GM23338 (cell line): ENCODE measurements around the gene GNGT1. TPM values are rescaled to one million over a fixed set of nuclear protein-coding genes. Genes with fewer than 3 reads are reported as not detected.

Experiments used
- ATAC-seq: fragments of 200-7000 bp; cut with Tn5 transposase; 3 replicates; pipeline ENCODE4 v1.9.1; 2020
- DNase-seq: peaks from one replicate; pipeline ENCODE4 v3.0.0-alpha.2; 2015; ENCODE audit warnings: low spot score
- H2AFZ ChIP-seq: fragments of 200-600 bp; sonication (generic); 2 replicates; pipeline ENCODE4 v1.8.0; 2016; ENCODE audit warnings: antibody characterized with exemption, mild to moderate bottlenecking, moderate library complexity
- H3F3A ChIP-seq: fragments of 200-600 bp; sonication (generic); replicated peaks from 2 replicates; pipeline ENCODE4 v1.8.0; 2017; ENCODE audit warnings: antibody characterized with exemption, mixed run types, low read depth
- H3K27ac ChIP-seq: fragments of 200-600 bp; sonication (generic); 2 replicates; pipeline ENCODE4 v1.6.1; 2016; ENCODE audit warnings: low read depth
- H3K27me3 ChIP-seq: fragments of 200-600 bp; sonication (generic); 2 replicates; pipeline ENCODE4 v1.8.0; 2016; ENCODE audit warnings: mild to moderate bottlenecking, mixed run types, moderate library complexity; ENCODE audit not compliant: insufficient read depth
- H3K36me3 ChIP-seq: fragments of 200-600 bp; sonication (generic); 2 replicates; pipeline ENCODE4 v1.8.0; 2016; ENCODE audit warnings: mild to moderate bottlenecking; ENCODE audit not compliant: insufficient read depth
- H3K4me1 ChIP-seq: fragments of 200-600 bp; sonication (generic); 2 replicates; pipeline ENCODE4 v1.8.0; 2016; ENCODE audit warnings: mild to moderate bottlenecking, moderate library complexity; ENCODE audit not compliant: insufficient read depth
- H3K4me2 ChIP-seq: fragments of 200-600 bp; sonication (generic); 2 replicates; pipeline ENCODE4 v1.7.1; 2017; ENCODE audit warnings: mixed run types
- H3K4me3 ChIP-seq: fragments of 200-600 bp; sonication (generic); 2 replicates; pipeline ENCODE4 v1.6.1; 2016; ENCODE audit warnings: mixed run types
- H3K79me2 ChIP-seq: fragments of 200-600 bp; sonication (generic); replicated peaks from 2 replicates; pipeline ENCODE4 v1.8.0; 2017; ENCODE audit warnings: mild to moderate bottlenecking; ENCODE audit not compliant: insufficient read depth
- H3K9me2 ChIP-seq: fragments of 200-600 bp; sonication (generic); 2 replicates; pipeline ENCODE4 v1.8.0; 2017; ENCODE audit not compliant: insufficient read depth
- H4K20me1 ChIP-seq: fragments of 200-600 bp; sonication (generic); replicated peaks from 2 replicates; pipeline ENCODE4 v1.8.0; 2017; ENCODE audit warnings: mild to moderate bottlenecking; ENCODE audit not compliant: insufficient read depth
- H3K27ac Mint-ChIP-seq: 2 replicates; pipeline ENCODE4 v1.8.0; 2020; ENCODE audit warnings: inconsistent platforms, mild to moderate bottlenecking, moderate library complexity, mixed read lengths
- H3K27me3 Mint-ChIP-seq: 3 replicates; pipeline ENCODE4 v1.8.0; 2022; ENCODE audit warnings: low read depth, mild to moderate bottlenecking, moderate library complexity, mixed read lengths, inconsistent platforms; ENCODE audit not compliant: insufficient read depth, poor library complexity
- H3K36me3 Mint-ChIP-seq: 3 replicates; pipeline ENCODE4 v1.8.0; 2021; ENCODE audit warnings: low read depth, mild to moderate bottlenecking, inconsistent platforms, moderate library complexity, mixed read lengths
- H3K4me1 Mint-ChIP-seq: 3 replicates; pipeline ENCODE4 v1.8.0; 2020; ENCODE audit warnings: mild to moderate bottlenecking, inconsistent platforms, mixed read lengths
- H3K4me3 Mint-ChIP-seq: 3 replicates; pipeline ENCODE4 v1.8.0; 2021; ENCODE audit warnings: moderate library complexity, mild to moderate bottlenecking, inconsistent platforms, mixed read lengths
- H3K9me3 Mint-ChIP-seq: 3 replicates; pipeline ENCODE4 v1.8.0; 2020; ENCODE audit warnings: moderate library complexity, mild to moderate bottlenecking, inconsistent platforms, mixed read lengths
- CREB1 ChIP-seq: fragments of 250-450 bp; sonication (Bioruptor Pico); IDR thresholded peaks from 2 replicates; pipeline ENCODE4 v1.5.0; 2020; ENCODE audit warnings: low read depth, mild to moderate bottlenecking, moderate library complexity
- CTCF ChIP-seq, 2 experiments: fragments of 200-600 bp in 1 of 2; sonication (generic) in 1 of 2; conservative IDR thresholded peaks; 2 replicates each; pipeline versions ENCODE4 v1.5.1 to v1.6.1; 2016 to 2017; ENCODE audit warnings: antibody characterized with exemption in 2 of 2, low read depth in 2 of 2, mild to moderate bottlenecking in 2 of 2, moderate library complexity in 1 of 2
- ETS1 ChIP-seq: IDR thresholded peaks from 2 replicates; pipeline ENCODE4 v1.6.1; 2016; ENCODE audit warnings: antibody characterized with exemption
- EZH2 ChIP-seq: fragments of 200-600 bp; sonication (generic); IDR thresholded peaks from one replicate; pipeline ENCODE4 v1.8.0; 2017; ENCODE audit warnings: antibody characterized with exemption, mild to moderate bottlenecking, low read depth; ENCODE audit not compliant: unreplicated experiment
- EZH2phosphoT487 ChIP-seq: fragments of 200-600 bp; sonication (generic); IDR thresholded peaks from one replicate; pipeline ENCODE4 v1.8.1; 2018; ENCODE audit warnings: antibody characterized with exemption; ENCODE audit not compliant: unreplicated experiment
- JUNB ChIP-seq: IDR thresholded peaks from one replicate; pipeline ENCODE4 v1.6.1; 2016; ENCODE audit warnings: antibody characterized with exemption; ENCODE audit not compliant: unreplicated experiment
- NANOG ChIP-seq: IDR thresholded peaks from 2 replicates; pipeline ENCODE4 v1.6.1; 2016; ENCODE audit warnings: antibody characterized with exemption, borderline replicate concordance
- POLR2AphosphoS5 ChIP-seq: IDR thresholded peaks from 2 replicates; pipeline ENCODE4 v1.6.1; 2016; ENCODE audit warnings: antibody characterized with exemption, low read depth
- REST ChIP-seq: IDR thresholded peaks from one replicate; pipeline ENCODE4 v1.6.1; 2018; ENCODE audit warnings: antibody characterized with exemption; ENCODE audit not compliant: unreplicated experiment
- STAT1 ChIP-seq: IDR thresholded peaks from one replicate; pipeline ENCODE4 v1.6.1; 2016; ENCODE audit warnings: antibody characterized with exemption; ENCODE audit not compliant: unreplicated experiment
- ZNF114 ChIP-seq: fragments of 250-450 bp; sonication (Bioruptor Pico); IDR thresholded peaks from 2 replicates; pipeline ENCODE4 v1.5.0; 2020; ENCODE audit warnings: mild to moderate bottlenecking, moderate library complexity
- ZNF331 ChIP-seq: fragments of 250-450 bp; sonication (Bioruptor Pico); IDR thresholded peaks from 2 replicates; pipeline ENCODE4 v1.5.0; 2020; ENCODE audit warnings: low read depth, mild to moderate bottlenecking, moderate library complexity
- ZNF462 ChIP-seq: fragments of 250-450 bp; sonication (Bioruptor Pico); IDR thresholded peaks from 2 replicates; pipeline ENCODE4 v1.5.0; 2020; ENCODE audit warnings: mild to moderate bottlenecking, moderate library complexity
- polyA plus RNA-seq: library from polyadenylated mRNA; unstranded; fragments of >200 nt; fragmentation: Nextera tagmentation; extraction: Ambion mirVana; gene quantifications from 2 replicates; pipeline ENCODE4 v1.2.1, GENCODE V29; 2016
- total RNA-seq: library from RNA; depleted of rRNA; stranded (reverse); fragments of >200 nt; shearing (Covaris generic); gene quantifications from 2 replicates; pipeline ENCODE4 v1.2.3, GENCODE V29; 2014

GNGT1 gene
- total and polyA plus RNA-seq, 2 experiments from 2014 or later, result 1.6 TPM; not detected in 1

GRCh38 chr7:93926800-93927199 is 20.4 kb downstream of the GNGT1 start:
- H3K4me1 Mint-ChIP-seq, result no peaks in the 10 kb centered on the region
- H3K27me3 ChIP-seq, result peaks cover 6% of the 10 kb centered on the region; the same call in 1 of the 2 replicates
- H3K27ac Mint-ChIP-seq, result no peak overlapping the region
- H4K20me1 ChIP-seq, result no peaks in the 10 kb centered on the region
- no peaks in the 10 kb centered on the region for H3K9me3 Mint-ChIP-seq
- peaks cover 9% of the 10 kb centered on the region; the same call in 1 of the 2 replicates for H3K4me1 ChIP-seq
- no peaks in the 10 kb centered on the region for H3K27me3 Mint-ChIP-seq
- no peak overlapping the region for H2AFZ ChIP-seq
- H3K36me3 ChIP-seq, result no peaks in the 10 kb centered on the region
- H3K36me3 Mint-ChIP-seq, result no peaks in the 10 kb centered on the region
- ATAC-seq (no peak), DNase-seq (no peak)
- no peak overlapping the region for H3K4me3 ChIP-seq
- no peak overlapping the region for H3K4me3 Mint-ChIP-seq
- TF ChIP-seq NANOG (no peak), STAT1 (no peak), CTCF (conservative IDR thresholded peaks at IDR 0.05; ENCODE audit: low read depth in 2 of 2) (no peak), CREB1 (CRISPR knock-in tag) (no peak), EZH2 (no peak), JUNB (no peak), POLR2AphosphoS5 (no peak), ZNF462 (CRISPR knock-in tag) (no peak), EZH2phosphoT487 (no peak), REST (no peak), ZNF114 (CRISPR knock-in tag) (no peak), ZNF331 (CRISPR knock-in tag) (no peak), ETS1 (no peak)
- H3K4me2 ChIP-seq, result no peak overlapping the region
- H3K27ac ChIP-seq, result no peak overlapping the region
- no peaks in the 10 kb centered on the region for H3F3A ChIP-seq
- no peaks in the 10 kb centered on the region for H3K79me2 ChIP-seq
- H3K9me2 ChIP-seq, result no peaks in the 10 kb centered on the region
